SK-N-SH (cell line): ENCODE data around the gene RASD2.

Source experiments
- CTCF ChIP-seq: fragments of 200-600 bp; sonication (generic); IDR thresholded peaks from 2 replicates; pipeline ENCODE4 v1.6.1; 2017; ENCODE audit warnings: antibody characterized with exemption, mild to moderate bottlenecking, moderate library complexity
- EZH2phosphoT487 ChIP-seq: fragments of 200-600 bp; sonication (generic); IDR thresholded peaks from 2 replicates; pipeline ENCODE4 v1.6.1; 2017; ENCODE audit warnings: low read depth, mixed run types, mild to moderate bottlenecking, antibody characterized with exemption, moderate library complexity, borderline replicate concordance
- NRF1 ChIP-seq: IDR thresholded peaks from 2 replicates; pipeline ENCODE4 v1.6.1; 2012; ENCODE audit warnings: low read depth, mild to moderate bottlenecking, low read length
- SIN3A ChIP-seq: IDR thresholded peaks from 2 replicates; pipeline ENCODE4 v1.6.1; 2012; ENCODE audit warnings: low read depth, mild to moderate bottlenecking, low read length, moderate library complexity, borderline replicate concordance
- TAF1 ChIP-seq: IDR thresholded peaks from 2 replicates; pipeline ENCODE4 v1.6.1; 2012; ENCODE audit warnings: low read depth, mild to moderate bottlenecking, low read length, moderate library complexity, borderline replicate concordance
- USF2 ChIP-seq: fragments of 150-350 bp; IDR thresholded peaks from 2 replicates; pipeline ENCODE4 v1.6.1; 2017; ENCODE audit warnings: antibody characterized with exemption, low read length, low read depth, borderline replicate concordance
- YY1 ChIP-seq: IDR thresholded peaks from 2 replicates; pipeline ENCODE4 v1.4.0; 2012; ENCODE audit warnings: low read depth, mild to moderate bottlenecking

DNA sequence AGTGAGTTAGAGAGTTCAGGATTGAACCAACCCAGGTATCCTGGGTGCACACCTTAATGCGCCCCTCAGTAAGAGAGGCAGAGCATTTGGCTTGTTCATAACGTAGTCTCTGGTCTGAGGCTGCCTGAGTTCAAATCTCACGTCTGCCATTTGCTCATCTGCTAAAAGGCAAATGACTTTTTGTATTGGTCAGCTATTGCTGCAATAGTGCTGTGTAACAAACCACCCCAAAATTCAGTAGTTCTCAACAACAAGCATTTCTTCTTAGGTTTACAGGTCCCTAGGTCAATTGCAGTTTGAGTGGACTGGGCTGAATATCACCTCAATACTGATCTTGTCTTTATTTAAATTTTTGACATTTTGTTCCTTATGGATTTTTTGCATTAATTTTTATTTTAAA, 18.1 kb downstream of the RASD2 start:
- no peak for TF ChIP-seq SIN3A
- no peak for TF ChIP-seq TAF1
- no peak for TF ChIP-seq CTCF
- no peak for TF ChIP-seq NRF1
- no peak for TF ChIP-seq USF2
- TF ChIP-seq YY1, result no peak
- no peak for TF ChIP-seq EZH2phosphoT487
